HFFc6 (cell line): ENCODE data around the gene OR2H1. TPM values are rescaled to one million over a fixed set of nuclear protein-coding genes. Genes with fewer than 3 reads are reported as not detected.

Experiments
- DNase-seq: peaks from one replicate; pipeline ENCODE4 v3.0.0-alpha.2; 2018
- H3K27ac Mint-ChIP-seq: 2 replicates; pipeline ENCODE4 v1.8.0; 2020; ENCODE audit warnings: mild to moderate bottlenecking, mixed read lengths
- H3K27me3 Mint-ChIP-seq: 2 replicates; pipeline ENCODE4 v1.8.0; 2021; ENCODE audit warnings: mild to moderate bottlenecking, moderate library complexity, mixed read lengths; ENCODE audit not compliant: insufficient read depth
- H3K36me3 Mint-ChIP-seq: 2 replicates; pipeline ENCODE4 v1.8.0; 2021; ENCODE audit warnings: low read depth, mixed read lengths
- H3K4me1 Mint-ChIP-seq: 2 replicates; pipeline ENCODE4 v1.8.0; 2020; ENCODE audit warnings: low read depth, mixed read lengths
- H3K4me3 Mint-ChIP-seq: 2 replicates; pipeline ENCODE4 v1.8.0; 2020; ENCODE audit warnings: mild to moderate bottlenecking, moderate library complexity, mixed read lengths
- H3K9me3 Mint-ChIP-seq: 2 replicates; pipeline ENCODE4 v1.8.0; 2020; ENCODE audit warnings: mild to moderate bottlenecking, mixed read lengths
- total RNA-seq, 6 experiments: library from RNA; stranded (reverse); fragmentation: NEBNext Ultra II Directional; extraction: Animal tissue kit (Norgen Biotek cat#: 25700); gene quantifications; 2 replicates in 1 of 6; 3 replicates in 5 of 6; pipeline ENCODE4 v1.2.3, GENCODE V29; 2021
- TF ChIP-seq, protein P1 (sequence below): fragments of 200-600 bp; sonication (generic); IDR thresholded peaks from 2 replicates; pipeline ENCODE4 v1.5.0; 2021; ENCODE audit warnings: antibody characterized with exemption, mild to moderate bottlenecking

The OR2H1 gene
- total RNA-seq, 6 experiments from 2014 or later = not detected

GRCh38 chr6:29509239-29509638 is 52.3 kb downstream of the OR2H1 start:
- Mint-ChIP-seq H3K27ac (no peak overlapping the region), H3K27me3 (peaks cover 2% of the 10 kb centered on the region), H3K9me3 (peaks cover 46% of the 10 kb centered on the region), H3K4me3 (no peak overlapping the region), H3K36me3 (no peaks in the 10 kb centered on the region; the same call in 1 of the 2 replicates), H3K4me1 (no peaks in the 10 kb centered on the region)
- no peak for DNase-seq
- TF ChIP-seq, protein P1, sequence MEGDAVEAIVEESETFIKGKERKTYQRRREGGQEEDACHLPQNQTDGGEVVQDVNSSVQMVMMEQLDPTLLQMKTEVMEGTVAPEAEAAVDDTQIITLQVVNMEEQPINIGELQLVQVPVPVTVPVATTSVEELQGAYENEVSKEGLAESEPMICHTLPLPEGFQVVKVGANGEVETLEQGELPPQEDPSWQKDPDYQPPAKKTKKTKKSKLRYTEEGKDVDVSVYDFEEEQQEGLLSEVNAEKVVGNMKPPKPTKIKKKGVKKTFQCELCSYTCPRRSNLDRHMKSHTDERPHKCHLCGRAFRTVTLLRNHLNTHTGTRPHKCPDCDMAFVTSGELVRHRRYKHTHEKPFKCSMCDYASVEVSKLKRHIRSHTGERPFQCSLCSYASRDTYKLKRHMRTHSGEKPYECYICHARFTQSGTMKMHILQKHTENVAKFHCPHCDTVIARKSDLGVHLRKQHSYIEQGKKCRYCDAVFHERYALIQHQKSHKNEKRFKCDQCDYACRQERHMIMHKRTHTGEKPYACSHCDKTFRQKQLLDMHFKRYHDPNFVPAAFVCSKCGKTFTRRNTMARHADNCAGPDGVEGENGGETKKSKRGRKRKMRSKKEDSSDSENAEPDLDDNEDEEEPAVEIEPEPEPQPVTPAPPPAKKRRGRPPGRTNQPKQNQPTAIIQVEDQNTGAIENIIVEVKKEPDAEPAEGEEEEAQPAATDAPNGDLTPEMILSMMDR = no peak

DNA sequence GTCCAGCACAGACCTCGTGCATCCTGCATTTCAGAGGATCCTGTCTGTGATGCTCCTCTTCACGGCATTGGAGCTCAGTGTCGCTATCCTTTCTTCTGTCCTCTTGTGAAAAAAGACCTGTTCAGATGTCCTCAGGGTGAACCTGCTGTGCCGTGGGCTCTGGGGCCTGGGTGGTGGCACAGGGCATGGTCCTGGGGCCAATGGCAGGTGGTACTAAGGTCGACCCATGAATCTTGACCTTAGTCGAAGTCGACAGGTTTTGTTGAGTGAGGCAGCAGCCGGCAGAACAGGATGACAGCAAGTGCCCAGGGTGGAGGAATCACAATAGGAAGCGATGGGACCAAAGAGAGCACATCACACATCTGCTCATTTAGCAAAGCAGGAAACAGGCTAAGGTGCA is 52.8 kb downstream of the OR2H1 start:
- H3K4me1 Mint-ChIP-seq = no peaks in the 10 kb centered on the region

GRCh38 chr6:29510202-29510601 is 53.2 kb downstream of the OR2H1 start:
- H3K4me3 Mint-ChIP-seq = no peak overlapping the region
- H3K9me3 Mint-ChIP-seq = peaks cover 39% of the 10 kb centered on the region
- DNase-seq = no peak
- H3K27me3 Mint-ChIP-seq = peaks cover 2% of the 10 kb centered on the region
- no peaks in the 10 kb centered on the region for H3K4me1 Mint-ChIP-seq
- H3K27ac Mint-ChIP-seq = no peak overlapping the region
- TF ChIP-seq, protein P1 = no peak
- H3K36me3 Mint-ChIP-seq = no peaks in the 10 kb centered on the region; the same call in 1 of the 2 replicates

More for the DNA sequence above, 52.8 kb downstream of the OR2H1 start:
- Mint-ChIP-seq H3K4me3 (no peak overlapping the region), H3K36me3 (no peaks in the 10 kb centered on the region; the same call in 1 of the 2 replicates), H3K27ac (no peak overlapping the region), H3K9me3 (peaks cover 44% of the 10 kb centered on the region), H3K27me3 (peaks cover 2% of the 10 kb centered on the region)
- DNase-seq = no peak
- TF ChIP-seq, protein P1 = no peak

DNA sequence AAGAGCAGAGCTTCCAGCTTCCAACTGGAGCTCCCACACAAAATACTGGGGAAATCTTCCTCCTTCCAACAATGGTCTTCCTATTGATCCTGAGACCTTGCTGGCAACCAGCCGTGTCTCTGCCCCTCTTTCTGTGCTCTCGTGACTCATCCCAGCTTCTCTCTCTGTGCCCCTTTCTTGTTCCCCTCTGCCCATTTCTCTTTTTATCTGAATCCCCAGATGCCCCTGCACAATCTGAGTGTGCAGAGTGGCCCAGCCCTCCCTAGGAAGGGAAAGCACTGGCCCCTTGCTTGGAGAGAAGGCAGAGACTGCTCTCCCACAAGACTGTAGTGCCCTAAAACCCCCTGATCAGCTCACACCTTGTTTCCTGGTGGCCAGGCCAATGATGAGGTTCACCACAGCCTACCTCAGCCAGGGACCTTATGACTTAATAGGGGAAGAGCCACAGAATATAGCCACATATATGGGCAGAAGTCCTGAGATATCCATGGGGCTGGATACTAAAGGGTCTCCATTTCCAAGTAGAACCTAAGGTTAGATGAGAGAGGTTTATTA is 53.9 kb downstream of the OR2H1 start:
- no peaks in the 10 kb centered on the region; the same call in 1 of the 2 replicates for H3K36me3 Mint-ChIP-seq
- H3K4me3 Mint-ChIP-seq = no peak overlapping the region
- H3K27me3 Mint-ChIP-seq = peaks cover 2% of the 10 kb centered on the region
- H3K27ac Mint-ChIP-seq = no peak overlapping the region
- no peaks in the 10 kb centered on the region for H3K4me1 Mint-ChIP-seq
- TF ChIP-seq, protein P1 = no peak
- no peak for DNase-seq
- peaks cover 33% of the 10 kb centered on the region for H3K9me3 Mint-ChIP-seq

Other genes starting within 250 kb of the OR2H1 start
- not detected for gene OR14J1, start 155.5 kb upstream of the OR2H1 start, total RNA-seq
- not detected for gene OR5V1, start 88.3 kb upstream of the OR2H1 start, total RNA-seq
- not detected for gene OR12D3, start 81.9 kb upstream of the OR2H1 start, total RNA-seq
- gene OR12D2, start 61.5 kb upstream of the OR2H1 start, total RNA-seq = not detected
- not detected for gene OR12D1, start 42.2 kb upstream of the OR2H1 start, total RNA-seq
- not detected for gene OR10C1, start 17.8 kb upstream of the OR2H1 start, total RNA-seq
- gene OR11A1, start 84 bp upstream of the OR2H1 start, total RNA-seq = not detected
- not detected for gene MAS1L, start 30.8 kb downstream of the OR2H1 start, total RNA-seq
- gene UBD, start 102.6 kb downstream of the OR2H1 start, total RNA-seq = not detected
- not detected for gene OR2H2, start 128.0 kb downstream of the OR2H1 start, total RNA-seq
- gene GABBR1, start 176.0 kb downstream of the OR2H1 start, total RNA-seq = 10 to 100 TPM; 13.5 to 17.9 (median 17.4) TPM
- gene MOG, start 199.9 kb downstream of the OR2H1 start, total RNA-seq = not detected
- gene ZFP57, start 224.0 kb downstream of the OR2H1 start, total RNA-seq = not detected